Measurements from ENCODE around the gene KMT2D. TPM values are rescaled to one million over a fixed set of nuclear protein-coding genes. Genes with fewer than 3 reads are reported as not detected.
"Not testable (repeated sequence)": the region's sequence is repeated elsewhere in the genome, so short reads cannot be mapped to it uniquely, and the experiment has no call there.

KMT2D gene
- total RNA-seq, 4 donors from 2014 or later: 88.1 to 121 (median 104) TPM

DNA sequence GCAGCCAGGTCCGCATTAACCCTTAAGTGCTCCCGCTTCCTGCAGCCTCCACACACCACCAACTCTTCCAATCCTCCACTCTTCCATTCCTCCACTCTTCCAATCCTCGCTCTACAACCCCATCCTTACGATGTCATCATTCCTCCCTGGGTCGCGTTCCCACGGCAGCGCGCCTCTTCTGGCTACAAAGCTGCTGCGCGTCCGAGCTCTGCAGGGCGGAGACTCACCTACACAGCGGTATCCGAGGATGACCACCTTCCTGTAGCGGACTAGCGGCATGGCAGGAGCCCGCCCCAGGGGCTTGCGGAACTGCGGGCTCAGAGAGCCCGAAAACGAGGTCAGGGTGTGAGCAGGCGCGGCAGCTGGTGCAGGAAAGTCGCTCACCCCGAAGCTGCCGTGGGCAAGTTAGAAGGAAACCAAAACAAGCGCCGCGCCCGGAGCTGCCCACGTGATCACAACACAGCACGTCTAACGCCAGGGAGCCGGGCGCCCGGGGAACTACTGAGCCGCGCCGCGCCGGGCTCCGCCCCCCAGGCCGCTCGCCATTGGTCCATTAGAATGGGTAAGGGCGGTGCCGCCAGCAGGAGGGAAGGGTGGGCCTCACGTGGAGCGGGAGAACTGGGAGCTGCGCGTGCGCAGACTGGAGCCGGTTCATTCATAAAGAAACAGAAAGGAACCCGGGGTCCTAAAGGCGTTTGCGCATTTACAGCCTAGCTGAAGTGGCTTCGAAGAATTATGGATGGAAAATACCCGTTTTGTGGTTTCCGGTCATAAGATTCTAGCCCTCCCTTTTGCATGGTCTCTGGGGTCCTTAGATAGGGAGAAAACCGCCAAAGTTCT is 9.1 kb upstream of the KMT2D start, which contains the start of gene RHEBL1:
Gene RHEBL1, minus strand, starts transcription at position 473 of the 840 bp plus-strand sequence. Its CDS starts 194 bp downstream, at position 279.
- Histone ChIP-seq H3K4me1 (peaks cover 14% of the 10 kb centered on the region), H3K27me3 (no peaks in the 10 kb centered on the region), H3K9me3 (no peaks in the 10 kb centered on the region), H3K4me3 (peak within 1 kb of the TSS; percentile 84), H3K36me3 (no peaks in the 10 kb centered on the region), H3K27ac (peak within 1 kb of the TSS; percentile 80)
- DNase-seq (ENCODE audit: low spot score in 2 of 2): peak; percentile 99
- under 1% methylated on average over 18 of the region's 60 CpGs for WGBS
- TF ChIP-seq, protein P1, sequence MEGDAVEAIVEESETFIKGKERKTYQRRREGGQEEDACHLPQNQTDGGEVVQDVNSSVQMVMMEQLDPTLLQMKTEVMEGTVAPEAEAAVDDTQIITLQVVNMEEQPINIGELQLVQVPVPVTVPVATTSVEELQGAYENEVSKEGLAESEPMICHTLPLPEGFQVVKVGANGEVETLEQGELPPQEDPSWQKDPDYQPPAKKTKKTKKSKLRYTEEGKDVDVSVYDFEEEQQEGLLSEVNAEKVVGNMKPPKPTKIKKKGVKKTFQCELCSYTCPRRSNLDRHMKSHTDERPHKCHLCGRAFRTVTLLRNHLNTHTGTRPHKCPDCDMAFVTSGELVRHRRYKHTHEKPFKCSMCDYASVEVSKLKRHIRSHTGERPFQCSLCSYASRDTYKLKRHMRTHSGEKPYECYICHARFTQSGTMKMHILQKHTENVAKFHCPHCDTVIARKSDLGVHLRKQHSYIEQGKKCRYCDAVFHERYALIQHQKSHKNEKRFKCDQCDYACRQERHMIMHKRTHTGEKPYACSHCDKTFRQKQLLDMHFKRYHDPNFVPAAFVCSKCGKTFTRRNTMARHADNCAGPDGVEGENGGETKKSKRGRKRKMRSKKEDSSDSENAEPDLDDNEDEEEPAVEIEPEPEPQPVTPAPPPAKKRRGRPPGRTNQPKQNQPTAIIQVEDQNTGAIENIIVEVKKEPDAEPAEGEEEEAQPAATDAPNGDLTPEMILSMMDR (IDR thresholded peaks at IDR 0.05): peak in 1 of 2 donors; percentile 10
- TF ChIP-seq POLR2AphosphoS5 (IDR thresholded peaks at IDR 0.05) (no peak), EP300 (IDR thresholded peaks at IDR 0.05) (no peak), POLR2A (IDR thresholded peaks at IDR 0.05) (no peak)

- Histone ChIP-seq H3K27me3 (no peaks in the 10 kb centered on the region), H3K4me1 (peaks cover 14% of the 10 kb centered on the region), H3K9me3 (no peaks in the 10 kb centered on the region), H3K27ac (peak overlapping the region; percentile 80), H3K36me3 (no peaks in the 10 kb centered on the region), H3K4me3 (peak overlapping the region; percentile 84)
- 11% methylated on average over 21 of the region's 21 CpGs for WGBS
- DNase-seq (ENCODE audit: low spot score in 2 of 2): no peak
- no peak for TF ChIP-seq POLR2AphosphoS5 (IDR thresholded peaks at IDR 0.05)
Measured at GRCh38 chr12:49068879-49069506, 8.4 kb upstream of the KMT2D start.

- Histone ChIP-seq H3K27me3 (no peaks in the 10 kb centered on the region), H3K36me3 (no peaks in the 10 kb centered on the region), H3K9me3 (no peaks in the 10 kb centered on the region), H3K4me3 (no peak overlapping the region), H3K4me1 (peaks cover 18% of the 10 kb centered on the region), H3K27ac (no peak overlapping the region)
- TF ChIP-seq POLR2AphosphoS5 (IDR thresholded peaks at IDR 0.05): no peak
- TF ChIP-seq POLR2A (IDR thresholded peaks at IDR 0.05): no peak
- TF ChIP-seq, protein P1 (IDR thresholded peaks at IDR 0.05): no peak
- no peak for TF ChIP-seq EP300 (IDR thresholded peaks at IDR 0.05)
- 77% methylated on average over 4 of the region's 4 CpGs for WGBS
- no peak for DNase-seq (ENCODE audit: low spot score in 2 of 2)
Measured at GRCh38 chr12:49066120-49066519, 5.5 kb upstream of the KMT2D start.

GRCh38 chr12:49064767-49065152 is 4.2 kb upstream of the KMT2D start:
- Histone ChIP-seq H3K4me1 (peaks cover 13% of the 10 kb centered on the region), H3K9me3 (no peaks in the 10 kb centered on the region), H3K27ac (no peak overlapping the region), H3K4me3 (no peak overlapping the region), H3K36me3 (no peaks in the 10 kb centered on the region), H3K27me3 (no peaks in the 10 kb centered on the region)
- TF ChIP-seq EP300 (IDR thresholded peaks at IDR 0.05) (no peak), POLR2A (IDR thresholded peaks at IDR 0.05) (no peak), POLR2AphosphoS5 (IDR thresholded peaks at IDR 0.05) (no peak)
- TF ChIP-seq, protein P1 (IDR thresholded peaks at IDR 0.05): no peak
- 91% methylated on average over 5 of the region's 5 CpGs for WGBS
- no peak for DNase-seq (ENCODE audit: low spot score in 2 of 2)

GRCh38 chr12:49061916-49062315 is 1.3 kb upstream of the KMT2D start:
- H3K4me3 ChIP-seq; H3K27ac ChIP-seq; DNase-seq (ENCODE audit: low spot score in 2 of 2); H3K36me3 ChIP-seq; H3K9me3 ChIP-seq; H3K27me3 ChIP-seq: not testable (repeated sequence)
- peaks cover 29% of the 10 kb centered on the region for H3K4me1 ChIP-seq
- 92% methylated on average over 17 of the region's 17 CpGs for WGBS

- WGBS: 7% methylated on average over 13 of the region's 16 CpGs
- TF ChIP-seq EP300 (IDR thresholded peaks at IDR 0.05) (no peak), POLR2AphosphoS5 (IDR thresholded peaks at IDR 0.05) (no peak)
- TF ChIP-seq, protein P1 (IDR thresholded peaks at IDR 0.05): no peak
- Histone ChIP-seq H3K27ac (peak overlapping the region; percentile 95), H3K9me3 (no peaks in the 10 kb centered on the region), H3K27me3 (no peaks in the 10 kb centered on the region), H3K36me3 (no peaks in the 10 kb centered on the region), H3K4me1 (peaks cover 36% of the 10 kb centered on the region), H3K4me3 (peak overlapping the region; percentile 97)
- no peak for DNase-seq (ENCODE audit: low spot score in 2 of 2)
Measured at GRCh38 chr12:49061157-49061650, 610 bp upstream of the KMT2D start.
